HCT116 (cell line): ENCODE measurements around the gene ACVR1B. TPM values are rescaled to one million over a fixed set of nuclear protein-coding genes. Genes with fewer than 3 reads are reported as not detected.

Experiments used
- ATAC-seq: fragments of 200-7000 bp; cut with Tn5 transposase; 2 replicates; pipeline ENCODE4 v1.9.1; 2020; ENCODE audit warnings: mild to moderate bottlenecking, moderate library complexity
- BruUV-seq: library from RNA; stranded (reverse); fragments of 400-500 nt; replicated peaks from 2 replicates; lab custom pipeline; 2021; lab: Mats Ljungman, UMichigan
- CTCF ChIA-PET: fragments of 300-600 bp; sonication (Branson Sonifier 250); formaldehyde crosslinking; loops from one replicate; lab custom pipeline; 2021; ENCODE audit warnings: antibody characterized with exemption; lab: Charles Lee
- POLR2A ChIA-PET: fragments of 300-600, 350-600 bp; sonication (Branson Sonifier 250); formaldehyde crosslinking; loops from one replicate; lab custom pipeline; 2021; ENCODE audit warnings: antibody characterized with exemption; lab: Charles Lee
- RAD21 ChIA-PET, 2 experiments: fragments of 300-600 bp; sonication (Branson Sonifier 250); formaldehyde crosslinking; loops; one replicate each; lab custom pipeline; 2023; ENCODE audit warnings: low total read pairs in 2 of 2; ENCODE audit not compliant: uncharacterized antibody in 2 of 2, unreplicated experiment in 2 of 2, low non-redundant PET in 1 of 2; lab: Charles Lee
- DNase-seq: peaks from one replicate; pipeline ENCODE4 v3.0.0-alpha.2; 2010; ENCODE audit warnings: low read depth, low spot score
- H2AFZ ChIP-seq: fragments of 200-600 bp; shearing (Covaris generic), sonication (generic); 2 replicates; pipeline ENCODE4 v1.6.1; 2017; ENCODE audit warnings: low read depth, mixed run types, mixed read lengths, antibody characterized with exemption, low read length; ENCODE audit not compliant: poor library complexity, severe bottlenecking
- H3K27ac ChIP-seq: 2 replicates; pipeline ENCODE4 v1.5.1; 2012; ENCODE audit warnings: low read depth, low read length
- H3K27me3 ChIP-seq: fragments of 200-600 bp; sonication (generic); 2 replicates; pipeline ENCODE4 v1.6.1; 2016; ENCODE audit warnings: mixed run types, low read length, mixed read lengths; ENCODE audit not compliant: insufficient read depth
- H3K36me3 ChIP-seq, 2 experiments: fragments of 200-500 bp in 1 of 2; fragments of 200-600 bp in 1 of 2; sonication (Bioruptor generic) in 1 of 2; sonication (generic) in 1 of 2; 2 replicates each; pipeline versions ENCODE4 v1.5.1 to v1.6.1; 2014 to 2016; ENCODE audit warnings: low read length in 2 of 2, inconsistent platforms in 1 of 2, mixed read lengths in 1 of 2, mixed run types in 1 of 2; ENCODE audit not compliant: insufficient read depth in 2 of 2, control insufficient read depth in 1 of 2
- H3K4me1 ChIP-seq, 2 experiments: fragments of 200-600 bp in 1 of 2; sonication (generic) in 1 of 2; 2 replicates each; pipeline versions ENCODE4 v1.5.1 to v1.6.1; 2012 to 2017; ENCODE audit warnings: low read length in 2 of 2, inconsistent platforms in 1 of 2, mild to moderate bottlenecking in 1 of 2, mixed read lengths in 1 of 2, mixed run types in 1 of 2, moderate library complexity in 1 of 2; ENCODE audit not compliant: insufficient read depth in 2 of 2, control insufficient read depth in 1 of 2
- H3K4me2 ChIP-seq: fragments of 200-600 bp; sonication (generic); 2 replicates; pipeline ENCODE4 v1.6.1; 2017; ENCODE audit warnings: mixed run types, low read length, mixed read lengths
- H3K4me3 ChIP-seq, 2 experiments: fragments of 200-600 bp in 1 of 2; sonication (generic) in 1 of 2; replicated peaks in 1 of 2; 2 replicates each; pipeline ENCODE4 v1.5.1; 2011 to 2016; ENCODE audit warnings: low read length in 2 of 2, control low read depth in 1 of 2, low read depth in 1 of 2, mild to moderate bottlenecking in 1 of 2, mixed read lengths in 1 of 2, mixed run types in 1 of 2
- H3K79me2 ChIP-seq: fragments of 200-600 bp; sonication (generic); 2 replicates; pipeline ENCODE4 v1.6.1; 2017; ENCODE audit warnings: mild to moderate bottlenecking, mixed run types, low read length, moderate library complexity, mixed read lengths; ENCODE audit not compliant: insufficient read depth
- H3K9ac ChIP-seq: fragments of 200-600 bp; sonication (generic); 2 replicates; pipeline ENCODE4 v1.6.1; 2016; ENCODE audit warnings: low read length, mixed read lengths
- H3K9me2 ChIP-seq: fragments of 200-600 bp; sonication (generic), shearing (Covaris generic); 2 replicates; pipeline ENCODE4 v1.6.1; 2017; ENCODE audit warnings: mixed run types, mild to moderate bottlenecking, moderate library complexity; ENCODE audit not compliant: insufficient read depth
- H3K9me3 ChIP-seq, 2 experiments: fragments of 200-500 bp in 1 of 2; fragments of 200-600 bp in 1 of 2; sonication (Bioruptor generic) in 1 of 2; sonication (generic) in 1 of 2; 2 replicates each; pipeline ENCODE4 v1.6.1; 2014 to 2017; ENCODE audit warnings: low read length in 2 of 2, mixed read lengths in 2 of 2, inconsistent platforms in 1 of 2, low read depth in 1 of 2, mild to moderate bottlenecking in 1 of 2, mixed run types in 1 of 2, moderate library complexity in 1 of 2; ENCODE audit not compliant: control insufficient read depth in 1 of 2, insufficient read depth in 1 of 2
- H4K20me1 ChIP-seq: fragments of 200-600 bp; sonication (generic), shearing (Covaris generic); 2 replicates; pipeline ENCODE4 v1.6.1; 2017; ENCODE audit warnings: mixed run types, mild to moderate bottlenecking, moderate library complexity; ENCODE audit not compliant: insufficient read depth
- ELF1 ChIP-seq: IDR thresholded peaks from 2 replicates; pipeline ENCODE4 v1.6.1; 2012; ENCODE audit warnings: low read depth, borderline replicate concordance
- FOSL1 ChIP-seq: IDR thresholded peaks from 2 replicates; pipeline ENCODE4 v1.6.1; 2012; ENCODE audit warnings: low read depth
- JUND ChIP-seq: IDR thresholded peaks from 2 replicates; pipeline ENCODE4 v1.6.1; 2012
- MAX ChIP-seq: IDR thresholded peaks from 2 replicates; pipeline ENCODE4 v1.6.1; 2012
- POLR2AphosphoS5 ChIP-seq: IDR thresholded peaks from 2 replicates; pipeline ENCODE4 v1.6.1; 2011; ENCODE audit warnings: mild to moderate bottlenecking, low read depth, low read length, moderate library complexity
- SP1 ChIP-seq: IDR thresholded peaks from 2 replicates; pipeline ENCODE4 v1.6.1; 2012; ENCODE audit warnings: low read depth
- SRF ChIP-seq: IDR thresholded peaks from 2 replicates; pipeline ENCODE4 v1.6.1; 2012; ENCODE audit warnings: low read depth
- TCF7L2 ChIP-seq: IDR thresholded peaks from 2 replicates; pipeline ENCODE4 v1.7.0; 2011; ENCODE audit warnings: borderline replicate concordance, inconsistent platforms; ENCODE audit not compliant: insufficient read depth, insufficient read length; ENCODE audit errors: extremely low read depth
- YY1 ChIP-seq: IDR thresholded peaks from 2 replicates; pipeline ENCODE4 v1.6.1; 2011; ENCODE audit warnings: low read length, low read depth, moderate library complexity, mild to moderate bottlenecking; ENCODE audit not compliant: insufficient replicate concordance; ENCODE audit errors: extremely low read depth
- ZFX ChIP-seq: fragments of 450-650 bp; IDR thresholded peaks from 2 replicates; pipeline ENCODE4 v1.6.1; 2017
- ZNF274 ChIP-seq: fragments of 200-500 bp; sonication (Bioruptor generic); IDR thresholded peaks from 2 replicates; pipeline ENCODE4 v1.6.1; 2014; ENCODE audit warnings: mild to moderate bottlenecking, low read depth, low read length, inconsistent platforms
- intact Hi-C: fragments of 100-400 bp; cut with micrococcal nuclease; formaldehyde crosslinking; loops from 2 replicates; pipeline ENCODE4 v1.10.0; 2022
- total RNA-seq: library from RNA; stranded (reverse); gene quantifications from one replicate; pipeline ENCODE4 v1.2.1, GENCODE V29; 2021; ENCODE audit not compliant: unreplicated experiment
- TF ChIP-seq, protein P1 (sequence below), 3 experiments: fragments of 200-600 bp in 1 of 3; sonication (generic) in 1 of 3; IDR thresholded peaks in 2 of 3; conservative IDR thresholded peaks in 1 of 3; 2 replicates each; pipeline ENCODE4 v1.5.1; 2012 to 2017; ENCODE audit warnings: low read depth in 2 of 3, low read length in 2 of 3, antibody characterized with exemption in 1 of 3, borderline replicate concordance in 1 of 3, control low read depth in 1 of 3, mild to moderate bottlenecking in 1 of 3, mixed read lengths in 1 of 3, mixed run types in 1 of 3, moderate library complexity in 1 of 3; ENCODE audit not compliant: insufficient read depth in 1 of 3
- TF ChIP-seq, protein P2 (sequence below): IDR thresholded peaks from 2 replicates; pipeline ENCODE4 v1.6.1; 2012
- TF ChIP-seq, protein P3 (sequence below): IDR thresholded peaks from 2 replicates; pipeline ENCODE4 v1.6.1; 2012; ENCODE audit warnings: low read depth

ACVR1B gene
- total RNA-seq, 1 experiment from 2014 or later = 22.7 TPM

- TF ChIP-seq, protein P1, sequence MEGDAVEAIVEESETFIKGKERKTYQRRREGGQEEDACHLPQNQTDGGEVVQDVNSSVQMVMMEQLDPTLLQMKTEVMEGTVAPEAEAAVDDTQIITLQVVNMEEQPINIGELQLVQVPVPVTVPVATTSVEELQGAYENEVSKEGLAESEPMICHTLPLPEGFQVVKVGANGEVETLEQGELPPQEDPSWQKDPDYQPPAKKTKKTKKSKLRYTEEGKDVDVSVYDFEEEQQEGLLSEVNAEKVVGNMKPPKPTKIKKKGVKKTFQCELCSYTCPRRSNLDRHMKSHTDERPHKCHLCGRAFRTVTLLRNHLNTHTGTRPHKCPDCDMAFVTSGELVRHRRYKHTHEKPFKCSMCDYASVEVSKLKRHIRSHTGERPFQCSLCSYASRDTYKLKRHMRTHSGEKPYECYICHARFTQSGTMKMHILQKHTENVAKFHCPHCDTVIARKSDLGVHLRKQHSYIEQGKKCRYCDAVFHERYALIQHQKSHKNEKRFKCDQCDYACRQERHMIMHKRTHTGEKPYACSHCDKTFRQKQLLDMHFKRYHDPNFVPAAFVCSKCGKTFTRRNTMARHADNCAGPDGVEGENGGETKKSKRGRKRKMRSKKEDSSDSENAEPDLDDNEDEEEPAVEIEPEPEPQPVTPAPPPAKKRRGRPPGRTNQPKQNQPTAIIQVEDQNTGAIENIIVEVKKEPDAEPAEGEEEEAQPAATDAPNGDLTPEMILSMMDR (IDR thresholded peaks at IDR 0.05 in 2 of 3, conservative IDR thresholded peaks at IDR 0.05 in 1 of 3; ENCODE audit: borderline replicate concordance in 1 of 3, insufficient read depth in 1 of 3, low read depth in 2 of 3, low read length in 2 of 3) = no peak
- no peak for TF ChIP-seq ZNF274
- TF ChIP-seq ZFX = peak; percentile 7; the same call in 1 of the 2 replicates
Observed at GRCh38 chr12:52036587-52037171, 85.2 kb downstream of the ACVR1B start (continued).

DNA sequence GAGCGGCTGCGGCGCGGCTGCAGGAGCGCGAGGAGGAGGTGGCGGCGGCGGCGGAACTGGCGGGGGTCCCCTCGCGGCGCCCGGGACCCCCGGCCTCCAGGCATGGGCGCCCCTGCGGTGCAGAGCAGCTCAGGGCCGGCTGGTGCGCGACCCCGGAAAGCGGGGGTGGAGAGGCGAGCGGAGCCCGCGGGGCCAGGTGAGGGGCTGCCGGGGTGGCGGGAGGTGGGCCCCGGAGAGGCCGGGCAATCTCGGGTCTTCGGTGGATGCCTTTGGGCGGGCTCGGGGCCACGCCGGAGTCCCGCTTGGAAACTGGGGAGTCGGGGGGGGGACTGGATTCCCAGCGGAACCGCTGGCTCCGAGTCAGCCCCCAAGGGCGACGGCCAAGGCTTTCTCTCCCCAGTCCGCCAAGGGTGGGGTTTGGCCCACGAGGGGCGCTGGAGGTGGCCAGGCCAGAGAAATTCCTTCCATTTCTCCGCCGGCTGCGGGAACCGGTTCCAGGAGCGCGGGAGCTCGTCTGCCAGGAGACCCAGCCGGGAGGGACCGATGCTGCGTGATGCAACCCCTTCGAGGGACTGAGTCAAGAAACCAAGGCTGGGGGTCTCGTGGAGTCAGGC lies 85.9 kb downstream of the ACVR1B start:
- peak overlapping the region; percentile 96 for H3K9ac ChIP-seq
- H3K9me2 ChIP-seq = no peaks in the 10 kb centered on the region
- H3K36me3 ChIP-seq = no peaks in the 10 kb centered on the region
- ATAC-seq = peak; percentile 16
- peak overlapping the region; percentile 54; the same call in 1 of the 2 replicates for H3K27ac ChIP-seq
- POLR2A ChIA-PET = interaction anchor here (2.2 to 2.4 kb wide), 2 partner anchors 12 to 14 kb away, joined by 6 to 11 read pairs; partner anchors contain the start of gene NR4A1
- H2AFZ ChIP-seq = no peak overlapping the region
- no peaks in the 10 kb centered on the region for H3K9me3 ChIP-seq
- CTCF ChIA-PET = interaction anchor here (5.2 kb wide), 1 partner anchor 12 kb away, joined by 29 read pairs; no protein-coding TSS in a partner anchor
- no peaks in the 10 kb centered on the region for H3K27me3 ChIP-seq
- H3K4me2 ChIP-seq = peak overlapping the region; percentile 93
- intact Hi-C loops = loop anchor here (1.0 kb wide), 1 partner anchor 14 kb away; the partner anchor contains the start of gene NR4A1
- H3K4me3 ChIP-seq = peak overlapping the region; percentile 72 to 77
- peaks cover 26% of the 10 kb centered on the region for H3K79me2 ChIP-seq
- H4K20me1 ChIP-seq = no peaks in the 10 kb centered on the region
- no TSS peak for BruUV-seq
- RAD21 ChIA-PET = no interaction called here
- H3K4me1 ChIP-seq = peaks cover 15 to 39% of the 10 kb centered on the region in 2 experiments
- DNase-seq = no peak
- no peak for TF ChIP-seq YY1
- no peak for TF ChIP-seq JUND
- no peak for TF ChIP-seq SP1
- TF ChIP-seq, protein P2, sequence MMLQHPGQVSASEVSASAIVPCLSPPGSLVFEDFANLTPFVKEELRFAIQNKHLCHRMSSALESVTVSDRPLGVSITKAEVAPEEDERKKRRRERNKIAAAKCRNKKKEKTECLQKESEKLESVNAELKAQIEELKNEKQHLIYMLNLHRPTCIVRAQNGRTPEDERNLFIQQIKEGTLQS = no peak
- no peak for TF ChIP-seq FOSL1
- TF ChIP-seq SRF = no peak
- TF ChIP-seq ELF1 = no peak
- no peak for TF ChIP-seq MAX
- TF ChIP-seq TCF7L2 = no peak
- TF ChIP-seq, protein P3, sequence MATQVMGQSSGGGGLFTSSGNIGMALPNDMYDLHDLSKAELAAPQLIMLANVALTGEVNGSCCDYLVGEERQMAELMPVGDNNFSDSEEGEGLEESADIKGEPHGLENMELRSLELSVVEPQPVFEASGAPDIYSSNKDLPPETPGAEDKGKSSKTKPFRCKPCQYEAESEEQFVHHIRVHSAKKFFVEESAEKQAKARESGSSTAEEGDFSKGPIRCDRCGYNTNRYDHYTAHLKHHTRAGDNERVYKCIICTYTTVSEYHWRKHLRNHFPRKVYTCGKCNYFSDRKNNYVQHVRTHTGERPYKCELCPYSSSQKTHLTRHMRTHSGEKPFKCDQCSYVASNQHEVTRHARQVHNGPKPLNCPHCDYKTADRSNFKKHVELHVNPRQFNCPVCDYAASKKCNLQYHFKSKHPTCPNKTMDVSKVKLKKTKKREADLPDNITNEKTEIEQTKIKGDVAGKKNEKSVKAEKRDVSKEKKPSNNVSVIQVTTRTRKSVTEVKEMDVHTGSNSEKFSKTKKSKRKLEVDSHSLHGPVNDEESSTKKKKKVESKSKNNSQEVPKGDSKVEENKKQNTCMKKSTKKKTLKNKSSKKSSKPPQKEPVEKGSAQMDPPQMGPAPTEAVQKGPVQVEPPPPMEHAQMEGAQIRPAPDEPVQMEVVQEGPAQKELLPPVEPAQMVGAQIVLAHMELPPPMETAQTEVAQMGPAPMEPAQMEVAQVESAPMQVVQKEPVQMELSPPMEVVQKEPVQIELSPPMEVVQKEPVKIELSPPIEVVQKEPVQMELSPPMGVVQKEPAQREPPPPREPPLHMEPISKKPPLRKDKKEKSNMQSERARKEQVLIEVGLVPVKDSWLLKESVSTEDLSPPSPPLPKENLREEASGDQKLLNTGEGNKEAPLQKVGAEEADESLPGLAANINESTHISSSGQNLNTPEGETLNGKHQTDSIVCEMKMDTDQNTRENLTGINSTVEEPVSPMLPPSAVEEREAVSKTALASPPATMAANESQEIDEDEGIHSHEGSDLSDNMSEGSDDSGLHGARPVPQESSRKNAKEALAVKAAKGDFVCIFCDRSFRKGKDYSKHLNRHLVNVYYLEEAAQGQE = no peak
- peak; percentile 44; the same call in 1 of the 2 replicates for TF ChIP-seq ZFX
- TF ChIP-seq POLR2AphosphoS5 = no peak
- no peak for TF ChIP-seq ZNF274
